Measurements from ENCODE around the gene ST6GAL1.

DNA sequence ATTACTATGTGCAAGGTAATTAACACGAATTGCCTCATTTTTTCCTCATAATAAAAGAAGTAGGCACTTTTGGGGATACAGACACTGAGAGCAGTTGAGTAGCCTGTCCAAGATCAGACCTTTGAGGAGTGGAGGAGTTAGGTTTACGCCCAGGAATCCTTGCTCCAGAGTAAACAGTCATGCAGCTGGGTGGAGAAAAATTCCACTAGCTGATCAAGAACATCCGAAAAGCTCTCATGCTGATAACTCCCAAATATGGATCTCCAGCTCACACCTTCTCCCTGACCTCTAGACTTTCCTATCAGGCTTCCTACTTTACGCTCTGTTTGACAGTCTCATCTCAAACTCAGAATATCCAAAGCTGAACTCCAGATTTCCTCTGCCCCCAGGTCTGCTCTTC lies 53.3 kb downstream of the ST6GAL1 start:
- TF ChIP-seq POLR2A (IDR thresholded peaks at IDR 0.05), result no peak
- TF ChIP-seq, protein P1, sequence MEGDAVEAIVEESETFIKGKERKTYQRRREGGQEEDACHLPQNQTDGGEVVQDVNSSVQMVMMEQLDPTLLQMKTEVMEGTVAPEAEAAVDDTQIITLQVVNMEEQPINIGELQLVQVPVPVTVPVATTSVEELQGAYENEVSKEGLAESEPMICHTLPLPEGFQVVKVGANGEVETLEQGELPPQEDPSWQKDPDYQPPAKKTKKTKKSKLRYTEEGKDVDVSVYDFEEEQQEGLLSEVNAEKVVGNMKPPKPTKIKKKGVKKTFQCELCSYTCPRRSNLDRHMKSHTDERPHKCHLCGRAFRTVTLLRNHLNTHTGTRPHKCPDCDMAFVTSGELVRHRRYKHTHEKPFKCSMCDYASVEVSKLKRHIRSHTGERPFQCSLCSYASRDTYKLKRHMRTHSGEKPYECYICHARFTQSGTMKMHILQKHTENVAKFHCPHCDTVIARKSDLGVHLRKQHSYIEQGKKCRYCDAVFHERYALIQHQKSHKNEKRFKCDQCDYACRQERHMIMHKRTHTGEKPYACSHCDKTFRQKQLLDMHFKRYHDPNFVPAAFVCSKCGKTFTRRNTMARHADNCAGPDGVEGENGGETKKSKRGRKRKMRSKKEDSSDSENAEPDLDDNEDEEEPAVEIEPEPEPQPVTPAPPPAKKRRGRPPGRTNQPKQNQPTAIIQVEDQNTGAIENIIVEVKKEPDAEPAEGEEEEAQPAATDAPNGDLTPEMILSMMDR (IDR thresholded peaks at IDR 0.05), result no peak

All from heart left ventricle (tissue), 13 donors.